BJ (cell line): ENCODE measurements around the gene RBMXL2. TPM values are rescaled to one million over a fixed set of nuclear protein-coding genes. Genes with fewer than 3 reads are reported as not detected.

ENCODE experiments used
- CTCF ChIA-PET: fragments of 350-600 bp; formaldehyde crosslinking; extraction: SDS; loops from one replicate; lab custom pipeline; 2021; ENCODE audit warnings: antibody characterized with exemption, inconsistent platforms; lab: Yijun Ruan, JAX
- POLR2A ChIA-PET: fragments of 300-600 bp; sonication (Branson Sonifier 250); formaldehyde crosslinking; extraction: SDS; loops from one replicate; lab custom pipeline; 2021; ENCODE audit warnings: antibody characterized with exemption; lab: Charles Lee
- DNase-seq: peaks from one replicate; pipeline ENCODE4 v3.0.0-alpha.2; 2011; ENCODE audit warnings: low read depth
- H3K27me3 ChIP-seq: 2 replicates; pipeline ENCODE4 v1.6.0; 2011; ENCODE audit warnings: low read length; ENCODE audit not compliant: control insufficient read depth, insufficient read depth
- H3K36me3 ChIP-seq: 2 replicates; pipeline ENCODE4 v1.5.1; 2011; ENCODE audit warnings: low read length; ENCODE audit not compliant: control insufficient read depth, insufficient read depth
- H3K4me3 ChIP-seq: 2 replicates; pipeline ENCODE4 v1.5.1; 2011; ENCODE audit warnings: low read depth, mild to moderate bottlenecking, control low read depth, low read length
- CTCF ChIP-seq: IDR thresholded peaks from 2 replicates; pipeline ENCODE4 v1.5.1; 2011; ENCODE audit warnings: low read depth, mild to moderate bottlenecking, control low read depth, inconsistent platforms, low read length, moderate library complexity; ENCODE audit not compliant: insufficient read depth
- polyA plus RNA-seq: library from polyadenylated mRNA; depleted of rRNA; stranded (reverse); fragments of >200 nt; gene quantifications from 2 replicates; pipeline ENCODE4 v1.2.3, GENCODE V29; 2011; rRNA removed

Gene RBMXL2
- polyA plus RNA-seq, 1 experiment = not detected

GRCh38 chr11:7115780-7116179 lies 27.0 kb downstream of the RBMXL2 start:
- H3K27me3 ChIP-seq = no peaks in the 10 kb centered on the region
- ChIA-PET CTCF (no interaction called here), POLR2A (no interaction called here)
- DNase-seq = no peak
- no peak for TF ChIP-seq CTCF
- no peak overlapping the region for H3K4me3 ChIP-seq
- H3K36me3 ChIP-seq = no peaks in the 10 kb centered on the region

GRCh38 chr11:7116370-7116769 lies 27.6 kb downstream of the RBMXL2 start:
- Histone ChIP-seq H3K4me3 (no peak overlapping the region), H3K27me3 (no peaks in the 10 kb centered on the region), H3K36me3 (no peaks in the 10 kb centered on the region)
- DNase-seq = no peak
- TF ChIP-seq CTCF = no peak
- POLR2A ChIA-PET = no interaction called here
- CTCF ChIA-PET = no interaction called here

- ChIA-PET POLR2A (no interaction called here), CTCF (no interaction called here)
- Histone ChIP-seq H3K27me3 (no peaks in the 10 kb centered on the region), H3K4me3 (no peak overlapping the region), H3K36me3 (no peaks in the 10 kb centered on the region)
- DNase-seq = no peak
- no peak for TF ChIP-seq CTCF
Observed at GRCh38 chr11:7138051-7138450, 49.3 kb downstream of the RBMXL2 start.

Other genes starting within 250 kb of the RBMXL2 start
- gene OR10A5, start 243.3 kb upstream of the RBMXL2 start, polyA plus RNA-seq = not detected in 2 replicates
- not detected in 2 replicates for gene OR10A2, start 225.9 kb upstream of the RBMXL2 start, polyA plus RNA-seq
- not detected in 2 replicates for gene OR10A4, start 212.4 kb upstream of the RBMXL2 start, polyA plus RNA-seq
- 0.06 and 0.13 TPM in 2 replicates for gene OR2D2, start 196.5 kb upstream of the RBMXL2 start, polyA plus RNA-seq
- gene OR2D3, start 168.0 kb upstream of the RBMXL2 start, polyA plus RNA-seq = not detected in 2 replicates
- 3.4 and 5.6 TPM in 2 replicates for gene ZNF215, start 162.6 kb upstream of the RBMXL2 start, polyA plus RNA-seq
- gene ZNF214, start 68.7 kb upstream of the RBMXL2 start, polyA plus RNA-seq = 0.75 and 1.8 TPM in 2 replicates
- 0.01 and 0.04 TPM in 2 replicates for gene NLRP14, start 68.5 kb upstream of the RBMXL2 start, polyA plus RNA-seq
- gene SYT9, start 162.9 kb downstream of the RBMXL2 start, polyA plus RNA-seq = not detected in 2 replicates